GM21786 (cell line): ENCODE results near the gene GPR137C.
"Not testable (repeated sequence)": the region's sequence is repeated elsewhere in the genome, so short reads cannot be mapped to it uniquely, and the experiment has no call there.

Experiments used
- ATAC-seq: cut with Tn5 transposase; IDR thresholded peaks from one replicate; pipeline ENCODE4 v1.9.1; 2021; ENCODE audit not compliant: unreplicated experiment

The GPR137C gene

DNA sequence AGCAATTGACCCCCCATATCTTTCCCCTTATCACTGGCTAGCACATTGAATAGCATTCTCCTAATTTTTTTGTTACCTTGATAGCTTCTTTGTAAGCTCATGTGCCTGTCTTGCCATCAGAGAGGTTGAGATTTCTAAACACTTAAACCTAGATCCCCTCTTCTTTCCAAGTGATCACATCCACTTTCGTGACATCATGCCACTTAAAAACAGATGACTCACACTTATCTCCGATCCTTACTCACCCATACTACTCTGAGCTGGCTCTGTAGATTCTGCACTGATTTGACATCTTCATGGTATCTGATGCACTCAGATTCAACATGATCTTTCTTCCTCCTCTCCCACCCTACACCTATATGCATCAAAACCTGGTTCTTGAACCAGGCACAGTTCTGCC lies 10.5 kb downstream of the GPR137C start:
- no peak for ATAC-seq

DNA sequence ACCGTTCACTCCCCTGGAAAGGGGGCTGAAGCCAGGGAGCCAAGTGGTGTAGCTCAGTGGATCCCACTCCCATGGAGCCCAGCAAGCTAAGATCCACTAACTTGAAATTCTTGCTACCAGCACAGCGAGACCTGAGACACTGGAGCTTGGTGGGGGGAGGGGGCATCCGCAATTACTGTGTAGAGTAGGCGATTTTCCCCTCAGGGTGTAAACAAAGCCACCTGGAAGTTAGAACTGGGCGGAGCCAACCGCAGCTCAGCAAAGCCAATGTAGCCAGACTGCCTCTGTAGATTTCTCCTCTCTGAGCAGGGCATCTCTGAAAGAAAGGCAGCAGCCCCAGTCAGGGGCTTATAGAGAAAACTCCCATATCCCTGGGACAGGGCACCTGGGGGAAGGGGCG lies 15.8 kb downstream of the GPR137C start:
- ATAC-seq = not testable (repeated sequence)

DNA sequence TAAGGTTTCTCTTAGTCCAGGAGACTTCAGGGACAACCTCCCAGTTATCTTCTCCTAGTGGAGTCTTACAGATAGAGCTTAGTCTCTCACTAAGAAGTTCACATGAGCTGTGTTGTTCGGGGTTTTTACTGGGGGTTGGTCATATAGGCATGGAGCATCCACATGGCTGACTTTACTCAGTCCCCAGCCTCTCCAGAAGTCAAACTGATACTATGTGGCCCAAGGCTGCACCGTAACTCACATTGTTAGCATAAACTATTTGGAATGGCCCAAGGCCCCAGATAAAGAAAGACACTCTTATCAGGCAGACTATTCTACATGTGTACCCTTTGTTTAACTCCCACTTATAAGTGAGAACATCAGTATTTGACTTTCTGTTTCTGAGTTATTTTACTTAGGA lies 23.2 kb downstream of the GPR137C start:
- ATAC-seq = no peak

DNA sequence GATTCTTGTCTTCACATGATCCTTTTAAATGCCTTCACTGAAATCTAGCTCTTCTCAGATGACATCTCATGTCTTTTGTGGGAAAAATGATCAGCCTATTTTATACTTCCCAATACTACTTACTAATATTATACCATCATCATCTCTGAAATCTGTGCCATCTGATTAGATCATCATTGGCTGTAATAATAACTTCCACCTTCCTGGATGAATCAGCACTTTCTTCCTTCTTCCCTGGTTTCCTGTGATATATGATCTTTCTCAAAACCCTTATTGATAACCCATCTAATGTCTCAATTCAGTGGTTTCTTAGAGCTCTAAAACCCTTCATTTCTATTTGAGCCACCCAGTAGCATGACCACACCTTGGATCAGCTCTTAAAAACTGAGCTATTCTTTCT lies 30.9 kb downstream of the GPR137C start:
- ATAC-seq = no peak

DNA sequence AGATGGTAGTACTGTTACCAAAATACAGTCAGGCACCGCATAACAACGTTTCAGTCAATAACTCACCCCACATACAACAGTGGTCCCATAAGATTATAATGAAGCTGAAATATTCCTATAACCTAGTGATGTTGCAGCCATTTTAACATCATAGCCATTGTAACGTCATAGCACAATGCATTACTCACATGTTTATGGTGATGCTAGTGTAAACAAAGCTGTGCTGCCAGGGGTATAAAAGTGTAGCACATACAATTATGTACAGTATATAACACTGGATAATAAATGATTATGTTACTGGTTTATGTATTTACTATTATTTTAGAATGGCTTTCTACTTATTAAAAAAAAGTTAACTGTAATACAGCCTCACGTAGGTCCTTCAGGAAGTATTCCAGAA lies 37.0 kb downstream of the GPR137C start:
- no peak for ATAC-seq

DNA sequence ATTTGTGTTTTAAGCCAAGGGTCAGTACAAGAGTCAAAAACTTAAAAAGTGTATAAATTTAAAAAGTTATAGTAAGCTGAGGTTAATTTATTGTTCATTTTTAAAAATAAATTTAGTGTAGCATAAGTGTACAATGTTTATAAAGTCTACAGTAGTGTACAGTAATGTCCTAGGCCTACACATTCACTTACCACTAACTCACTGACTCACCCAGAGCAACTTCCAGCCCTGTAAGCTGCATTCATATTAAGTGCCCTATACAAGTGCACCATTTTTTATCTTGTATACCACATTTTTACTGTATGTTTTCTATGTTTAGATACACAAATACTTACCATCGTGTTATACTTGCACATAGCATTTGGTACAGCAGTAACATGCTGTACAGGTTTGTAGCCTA lies 37.7 kb downstream of the GPR137C start:
- no peak for ATAC-seq

DNA sequence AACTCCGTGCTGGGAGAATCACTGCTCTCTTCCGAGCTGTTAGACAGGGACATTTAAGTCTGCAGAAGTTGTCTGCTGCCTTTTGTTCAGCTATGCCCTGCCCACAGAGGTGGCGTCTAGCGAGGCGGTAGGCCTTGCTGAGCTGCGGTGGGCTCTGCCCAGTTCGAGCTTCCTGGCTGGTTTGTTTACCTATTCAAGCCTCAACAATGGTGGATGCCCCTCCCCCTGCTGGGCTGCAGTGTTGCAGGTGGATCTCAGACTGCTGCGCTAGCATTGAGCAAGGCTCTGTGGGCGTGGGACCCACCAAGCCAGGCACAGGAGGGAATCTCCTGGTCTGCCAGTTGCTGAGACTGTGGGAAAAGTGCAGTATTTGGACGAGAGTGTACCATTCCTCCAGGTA lies 43.7 kb downstream of the GPR137C start:
- ATAC-seq = no peak

DNA sequence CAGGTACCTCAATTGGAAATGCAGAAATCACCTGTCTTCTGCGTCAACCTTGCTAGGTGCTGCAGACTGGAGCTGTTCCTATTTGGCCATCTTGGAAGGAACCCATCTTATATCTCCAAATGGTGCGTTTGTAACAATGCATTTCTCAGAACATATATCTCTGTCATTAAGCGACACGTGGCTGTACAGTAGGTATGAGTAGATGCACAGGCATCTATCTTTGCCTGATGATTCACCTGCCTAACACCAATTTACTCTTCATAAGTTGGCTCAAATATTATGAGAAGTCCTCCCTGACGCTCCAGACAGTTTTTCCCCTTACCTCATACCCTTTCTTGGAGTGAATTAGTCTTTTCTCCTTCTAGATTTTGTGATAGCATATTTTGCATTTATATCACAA lies 44.2 kb downstream of the GPR137C start:
- no peak for ATAC-seq

DNA sequence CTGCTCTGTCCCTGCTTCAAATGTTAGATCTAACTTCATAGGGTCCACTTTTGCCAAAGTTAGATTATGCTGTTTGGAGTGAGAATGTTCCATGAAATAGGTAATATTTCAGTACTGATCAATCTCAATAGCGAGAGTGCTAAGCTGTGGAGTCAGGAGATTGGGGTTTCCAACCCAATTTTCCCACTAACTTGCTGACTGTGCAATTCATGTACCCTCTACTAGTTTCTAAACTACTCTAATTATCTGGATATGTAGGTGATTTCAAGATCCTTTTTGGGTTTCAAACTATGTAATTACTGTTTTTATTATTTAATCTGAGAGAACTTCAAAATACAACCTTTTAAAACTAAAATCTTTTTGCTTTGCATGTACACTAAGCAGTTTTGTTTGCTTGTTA lies 45.9 kb downstream of the GPR137C start:
- ATAC-seq = no peak

DNA sequence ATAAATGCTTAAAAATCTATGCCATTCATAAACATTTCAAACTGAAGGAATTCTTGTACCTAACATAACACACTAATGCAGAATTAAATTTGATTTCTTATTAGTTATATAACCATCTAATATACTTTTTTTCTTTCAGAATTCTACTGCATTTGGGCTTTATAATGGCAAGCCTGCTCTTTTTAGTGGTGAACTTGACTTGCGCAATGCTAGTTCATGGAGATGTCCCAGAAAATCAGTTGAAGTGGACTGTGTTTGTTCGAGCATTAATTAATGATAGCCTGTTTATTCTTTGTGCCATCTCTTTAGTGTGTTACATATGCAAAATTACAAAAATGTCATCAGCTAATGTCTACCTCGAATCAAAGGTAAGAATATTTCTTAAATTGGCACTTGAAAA lies 47.3 kb downstream of the GPR137C start:
- ATAC-seq = no peak

DNA sequence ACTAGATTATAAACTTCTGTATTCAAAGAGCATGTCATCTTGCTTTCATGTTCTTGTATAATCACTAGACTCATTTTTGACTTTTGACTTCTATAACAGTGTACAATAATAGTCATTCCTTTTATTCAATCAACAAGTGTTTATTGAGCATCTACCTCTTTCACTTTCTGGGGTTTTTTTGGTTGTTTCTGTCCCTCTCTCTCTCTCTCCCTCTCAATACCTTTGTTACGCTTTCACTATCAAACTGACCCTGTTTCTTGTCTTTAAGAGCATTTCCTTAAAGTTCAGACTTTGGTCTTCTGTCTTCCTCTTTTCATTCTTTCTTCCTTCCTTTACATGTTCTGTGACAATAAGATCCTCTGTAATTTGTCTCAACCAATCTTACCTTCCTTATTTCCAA lies 49.5 kb downstream of the GPR137C start:
- ATAC-seq = no peak

DNA sequence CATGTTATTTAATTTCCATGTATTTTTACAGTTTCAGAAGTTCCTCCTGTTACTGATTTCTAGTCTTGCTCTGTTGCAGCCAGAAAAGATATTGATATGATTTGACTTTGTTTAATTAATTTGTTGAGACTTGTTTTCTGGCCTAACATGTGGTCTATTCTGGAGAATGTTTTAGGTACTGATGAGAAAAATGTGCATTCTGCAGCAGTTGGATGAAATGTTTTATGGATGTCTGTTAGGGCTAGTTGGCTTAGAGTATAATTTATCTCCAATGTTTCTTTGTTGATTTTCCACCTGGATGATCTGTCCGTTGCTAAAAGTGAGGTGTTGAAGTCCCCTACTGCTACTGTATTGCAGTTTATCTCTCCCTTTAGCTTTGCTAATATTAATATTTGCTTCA lies 54.4 kb downstream of the GPR137C start:
- no peak for ATAC-seq

DNA sequence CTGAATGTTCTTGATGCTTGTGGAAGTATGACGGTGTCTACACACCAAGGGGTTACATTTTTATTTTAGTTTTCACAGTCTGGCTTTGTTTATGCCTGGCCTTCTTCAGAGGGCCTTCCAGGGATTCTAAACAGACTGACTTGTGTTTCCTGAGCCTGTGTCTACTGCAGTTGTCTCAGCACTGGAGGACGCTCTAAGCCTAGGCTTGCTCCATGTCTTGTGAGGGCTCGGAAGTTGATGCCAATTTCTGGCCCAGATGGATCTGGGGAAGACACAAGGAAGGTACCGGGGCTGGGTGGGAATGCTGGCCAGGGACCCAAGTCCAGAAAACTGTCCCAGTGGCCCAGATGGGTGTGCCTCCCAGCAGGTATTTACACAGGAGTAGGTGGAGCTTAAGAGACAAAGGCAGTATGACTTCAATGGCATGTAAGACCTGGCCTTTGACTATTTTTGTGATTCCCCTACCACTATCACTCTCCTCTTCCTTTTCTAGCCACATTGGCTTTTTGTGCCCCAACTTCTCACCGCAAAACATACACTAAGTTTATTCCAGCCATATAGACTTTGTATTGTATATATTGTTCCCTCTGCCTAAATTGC lies 56.9 kb downstream of the GPR137C start:
- no peak for ATAC-seq

DNA sequence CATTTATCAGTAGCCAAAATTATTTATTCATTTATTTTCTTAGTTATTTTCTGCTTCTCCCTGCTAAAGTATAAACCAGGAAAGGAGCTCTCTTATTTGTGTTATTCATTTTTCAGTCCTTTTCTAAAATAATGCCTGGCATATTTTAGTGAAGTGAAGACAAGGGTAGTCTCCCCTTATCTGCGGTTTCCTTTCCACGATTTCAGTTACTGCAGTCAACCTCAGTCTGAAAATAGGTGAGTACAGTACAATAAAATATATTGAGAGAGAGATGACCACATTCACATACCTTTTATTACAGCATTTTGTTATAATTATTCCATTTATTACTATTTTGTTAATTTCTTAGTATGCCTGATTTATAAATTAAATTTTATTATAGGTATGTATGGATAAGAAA lies 57.6 kb downstream of the GPR137C start:
- no peak for ATAC-seq

DNA sequence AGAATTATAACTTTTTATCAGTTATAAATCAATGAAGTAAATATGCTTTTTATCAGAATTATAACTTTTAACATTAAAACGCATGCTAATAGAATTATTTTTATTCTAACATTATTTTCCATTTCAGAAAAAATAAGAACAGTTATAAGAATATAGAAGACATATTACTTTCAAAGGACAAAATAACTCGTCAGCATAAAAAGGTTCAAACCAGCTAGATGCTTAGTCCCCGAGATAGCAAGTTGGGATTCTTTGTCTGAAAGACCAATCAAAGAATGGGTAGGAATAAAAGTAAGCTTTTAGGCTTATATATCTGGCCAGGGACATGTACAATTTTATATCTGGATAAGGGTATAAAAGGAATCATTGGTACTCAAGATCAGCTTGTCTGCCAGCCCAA lies 66.0 kb downstream of the GPR137C start:
- ATAC-seq = no peak

DNA sequence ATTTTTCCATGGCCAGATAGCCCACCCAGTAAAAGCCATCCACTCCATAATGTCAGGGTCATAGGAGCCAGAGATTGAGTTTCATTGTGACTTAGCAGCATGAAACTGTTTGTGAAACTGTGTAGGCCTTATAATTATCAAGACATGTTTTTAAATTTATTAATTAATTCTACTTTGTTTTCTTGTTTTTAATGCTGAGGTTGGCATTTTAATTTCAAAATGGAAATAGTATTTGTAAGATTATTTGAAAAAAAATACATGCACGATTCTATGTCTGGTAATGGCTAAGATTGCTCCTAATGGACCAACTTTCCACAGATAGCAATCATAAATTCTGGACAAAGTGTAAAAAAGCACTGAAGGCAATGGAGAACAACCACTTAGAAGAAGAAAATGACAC lies 67.1 kb downstream of the GPR137C start:
- ATAC-seq = no peak

DNA sequence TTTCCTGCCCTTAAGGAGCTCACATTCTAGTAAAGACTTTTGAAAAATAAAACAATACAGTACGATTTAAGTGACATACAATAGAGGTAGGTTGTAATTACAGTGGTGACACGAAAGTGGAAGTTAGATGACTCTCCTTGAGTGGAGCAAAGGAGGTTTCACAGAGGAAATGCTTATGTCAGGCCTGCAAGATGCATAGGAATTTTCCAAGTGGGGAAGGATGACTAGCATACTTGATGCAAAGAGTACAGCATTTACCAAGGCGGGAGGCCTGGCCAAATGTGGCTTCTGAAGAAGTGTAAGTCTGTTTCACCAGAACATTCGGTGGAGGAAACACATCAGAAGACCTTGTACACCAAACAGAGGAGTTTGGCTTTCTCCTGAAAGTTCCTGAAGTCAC lies 87.5 kb downstream of the GPR137C start:
- ATAC-seq = no peak

DNA sequence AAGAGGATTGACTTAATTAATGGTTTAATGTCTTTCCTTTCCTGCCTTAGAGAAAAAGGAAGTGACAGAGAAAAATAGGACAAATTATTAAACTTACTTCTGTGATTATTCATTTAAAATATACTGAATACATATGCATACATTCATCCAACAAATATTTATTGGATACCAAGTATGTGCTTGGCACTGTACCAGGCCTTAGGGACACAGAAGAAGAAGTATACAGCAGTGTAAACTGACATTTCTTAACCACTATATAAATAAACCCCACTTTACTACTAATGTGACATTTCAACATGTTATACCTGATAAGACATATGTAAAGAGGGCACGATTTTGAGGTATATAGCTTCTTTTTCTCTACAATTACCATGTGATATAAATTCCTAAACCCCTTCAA lies 89.1 kb downstream of the GPR137C start:
- no peak for ATAC-seq

DNA sequence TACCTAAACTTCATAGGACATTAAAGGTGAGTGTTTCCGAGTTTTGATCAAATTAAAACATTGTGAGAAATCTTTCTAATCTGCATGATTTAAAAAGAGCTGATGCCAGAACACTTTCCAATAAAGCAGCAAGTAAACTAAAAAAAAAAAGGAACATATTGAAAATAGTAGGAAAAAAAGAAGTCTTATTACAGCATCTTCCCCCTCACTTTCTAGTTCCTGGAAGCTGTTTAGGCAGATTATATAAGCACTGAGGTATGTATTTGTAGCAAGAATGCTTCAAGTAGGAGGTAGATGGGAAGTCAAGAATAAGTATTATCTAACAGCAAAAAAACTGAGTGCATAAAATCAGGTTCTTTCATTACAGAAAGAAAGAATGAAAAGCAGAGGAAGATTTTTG lies 96.9 kb downstream of the GPR137C start:
- ATAC-seq = no peak

DNA sequence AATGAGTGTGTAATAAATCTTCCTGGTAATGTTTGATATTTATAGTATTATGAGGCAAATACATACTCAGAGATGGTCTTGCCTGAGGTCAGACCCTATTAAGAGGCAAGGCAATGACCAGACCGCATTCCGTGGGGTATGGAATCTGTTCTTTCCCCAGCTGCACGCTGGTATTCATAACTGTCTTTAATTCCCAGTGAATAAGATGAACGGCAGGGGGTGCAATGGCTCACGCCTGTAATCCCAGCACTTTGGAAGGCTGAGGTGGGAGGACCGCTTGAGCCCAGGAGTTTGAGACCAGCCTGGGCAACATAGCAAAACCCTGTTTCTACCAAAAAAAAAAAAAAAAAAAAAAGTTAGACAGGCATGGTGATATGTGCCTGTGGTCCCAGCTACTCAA lies 98.1 kb downstream of the GPR137C start:
- no peak for ATAC-seq

DNA sequence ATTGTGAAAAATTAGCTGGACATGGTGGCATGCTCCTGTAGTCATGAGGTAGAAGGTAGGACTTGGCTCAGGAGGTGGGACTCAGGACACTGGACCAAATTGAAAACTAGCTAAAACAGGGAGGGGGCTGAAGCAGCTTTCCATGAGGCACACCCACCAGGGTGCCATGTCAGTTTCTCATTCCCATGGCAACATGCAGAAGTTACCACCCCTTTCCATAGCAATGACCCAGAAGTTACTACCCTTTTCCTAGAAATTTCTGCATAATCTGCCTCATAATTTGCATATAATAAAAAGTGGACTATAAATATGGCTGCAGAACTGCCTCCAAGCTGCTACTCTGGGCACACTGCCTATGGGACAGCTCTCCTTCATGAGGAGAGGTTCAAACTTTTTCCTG lies 104.3 kb downstream of the GPR137C start:
- no peak for ATAC-seq

DNA sequence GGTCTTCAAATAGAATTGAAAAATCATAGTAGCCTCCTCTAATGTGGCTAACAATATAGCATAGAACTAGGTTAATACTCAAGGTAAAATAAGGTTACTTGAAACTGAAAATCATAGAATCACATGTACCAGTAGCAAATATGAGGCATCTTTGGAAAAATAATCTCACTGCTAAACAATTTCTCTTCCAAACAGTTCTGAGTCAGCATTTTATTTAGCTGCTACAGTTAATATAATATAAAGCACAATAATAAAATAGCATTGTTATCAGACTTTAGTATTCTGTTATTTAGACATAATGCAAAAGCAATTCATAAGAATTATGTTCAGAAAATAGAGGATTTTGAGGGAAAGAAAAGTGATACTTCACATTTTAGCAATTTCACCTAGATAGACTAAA lies 107.7 kb downstream of the GPR137C start:
- no peak for ATAC-seq

DNA sequence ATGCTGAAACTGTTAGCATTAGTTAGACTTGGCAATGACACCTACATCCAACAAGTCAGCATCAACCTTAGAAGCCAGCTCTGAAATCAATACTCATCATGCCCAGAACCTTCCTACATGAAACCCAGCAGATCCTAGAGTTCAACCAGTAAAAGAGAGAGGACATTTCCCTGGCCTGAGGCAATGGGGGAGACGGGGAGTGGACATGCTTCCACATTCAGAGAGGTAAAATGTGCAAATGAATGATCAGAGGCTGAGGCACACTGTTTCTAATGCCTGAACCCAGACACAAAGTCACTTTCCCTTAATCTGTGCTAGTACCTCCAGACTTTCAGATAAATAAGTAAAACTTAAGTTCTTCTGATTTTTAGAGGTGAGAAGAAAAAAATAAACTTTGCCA lies 108.2 kb downstream of the GPR137C start:
- no peak for ATAC-seq

DNA sequence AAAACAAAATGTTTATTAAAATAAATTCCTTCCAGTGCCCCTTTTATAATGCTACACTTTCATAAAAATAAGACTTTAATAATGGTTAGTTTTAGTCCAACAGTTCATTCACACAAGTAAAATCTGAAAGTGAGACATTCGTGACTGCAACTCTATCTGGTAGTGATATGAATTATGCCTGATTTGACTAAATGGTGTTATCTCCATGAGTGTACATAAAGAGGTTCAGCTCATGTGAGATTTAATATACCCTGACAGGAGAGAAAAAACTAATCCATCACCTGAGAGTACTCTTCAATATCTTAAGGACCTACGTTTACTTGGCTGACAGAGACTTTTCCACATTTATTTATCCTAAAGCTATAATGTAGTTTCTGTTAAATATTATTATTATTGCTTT lies 108.7 kb downstream of the GPR137C start:
- no peak for ATAC-seq
